GM12878 (cell line): ENCODE measurements around the gene FICD. TPM values are rescaled to one million over a fixed set of nuclear protein-coding genes. Genes with fewer than 3 reads are reported as not detected.

Source experiments
- ATAC-seq: fragments of 200-7000 bp; cut with Tn5 transposase; 3 replicates; pipeline ENCODE4 v1.9.1; 2020; ENCODE audit warnings: mild to moderate bottlenecking, moderate library complexity
- BruUV-seq: library from RNA; stranded (reverse); fragments of 400-500 nt; replicated peaks from 2 replicates; lab custom pipeline; 2021; lab: Mats Ljungman, UMichigan
- CTCF ChIA-PET: fragments of 300-600 bp; sonication (Branson Sonifier 250); formaldehyde crosslinking; extraction: SDS; loops from one replicate; lab custom pipeline; 2021; ENCODE audit warnings: inconsistent platforms; lab: Yijun Ruan, JAX
- POLR2A ChIA-PET: fragments of 350-600 bp; formaldehyde crosslinking; extraction: SDS; loops from one replicate; lab custom pipeline; 2021; ENCODE audit warnings: inconsistent platforms; lab: Charles Lee
- RAD21 ChIA-PET: fragments of 300-600 bp; sonication (Branson Sonifier 250); formaldehyde crosslinking; loops from one replicate; lab custom pipeline; 2023; ENCODE audit warnings: antibody characterized with exemption; ENCODE audit not compliant: unreplicated experiment; lab: Charles Lee
- SMC1A ChIA-PET: fragments of 300-600 bp; sonication (Branson Sonifier 250); formaldehyde crosslinking; loops from one replicate; lab custom pipeline; 2023; ENCODE audit not compliant: unreplicated experiment, uncharacterized antibody; lab: Charles Lee
- DNase-seq: peaks from one replicate; pipeline ENCODE4 v3.0.0-alpha.2; 2011; ENCODE audit warnings: low read depth, low spot score
- FAIRE-seq: peaks from 3 replicates; lab custom pipeline; 2011; peaks lifted over from hg19 to GRCh38; lab: Jason Lieb, UNC
- H2AFZ ChIP-seq: 2 replicates; pipeline ENCODE4 v1.6.0; 2011; ENCODE audit warnings: low read depth, low read length, control low read depth; ENCODE audit not compliant: control insufficient read depth
- H3K27ac ChIP-seq: 2 replicates; pipeline ENCODE4 v1.5.1; 2011; ENCODE audit warnings: control low read depth; ENCODE audit not compliant: control insufficient read depth, insufficient read depth
- H3K27me3 ChIP-seq, 2 experiments: replicated peaks in 1 of 2; 2 replicates each; pipeline versions ENCODE4 v1.6.0 to v1.6.1; 2011; ENCODE audit warnings: low read length in 1 of 2; ENCODE audit not compliant: control insufficient read depth in 2 of 2, insufficient read depth in 2 of 2
- H3K36me3 ChIP-seq, 2 experiments: 2 replicates each; pipeline ENCODE4 v1.5.1; 2011; ENCODE audit warnings: low read length in 1 of 2; ENCODE audit not compliant: control insufficient read depth in 2 of 2, insufficient read depth in 2 of 2
- H3K4me1 ChIP-seq: 2 replicates; pipeline ENCODE4 v1.6.1; 2011; ENCODE audit warnings: mild to moderate bottlenecking, low read length, moderate library complexity, mixed read lengths; ENCODE audit not compliant: control insufficient read depth, insufficient read depth
- H3K4me2 ChIP-seq: 2 replicates; pipeline ENCODE4 v1.6.0; 2011; ENCODE audit warnings: control low read depth; ENCODE audit not compliant: control insufficient read depth, insufficient read depth
- H3K4me3 ChIP-seq: fragments of 200-600 bp; sonication (generic); 2 replicates; pipeline ENCODE4 v1.5.1; 2016
- H3K79me2 ChIP-seq: 2 replicates; pipeline ENCODE4 v1.6.0; 2011; ENCODE audit warnings: low read length; ENCODE audit not compliant: control insufficient read depth, insufficient read depth
- H3K9ac ChIP-seq: 2 replicates; pipeline ENCODE4 v1.8.0; 2011; ENCODE audit warnings: low read length, control low read depth, mixed read lengths; ENCODE audit not compliant: control insufficient read depth, insufficient read depth
- H3K9me3 ChIP-seq: replicated peaks from 3 replicates; pipeline ENCODE4 v1.5.1; 2011; ENCODE audit warnings: mild to moderate bottlenecking, low read length; ENCODE audit not compliant: control insufficient read depth, insufficient read depth
- H4K20me1 ChIP-seq: 2 replicates; pipeline ENCODE4 v1.6.0; 2011; ENCODE audit not compliant: control insufficient read depth, insufficient read depth
- BACH1 ChIP-seq: fragments of 450-650 bp; IDR thresholded peaks from 2 replicates; pipeline ENCODE4 v1.6.1; 2017; ENCODE audit warnings: mild to moderate bottlenecking, borderline replicate concordance
- CBFB ChIP-seq: IDR thresholded peaks from 2 replicates; pipeline ENCODE4 v1.6.1; 2016; ENCODE audit warnings: antibody characterized with exemption, low read depth
- CEBPB ChIP-seq, 2 experiments: fragments of 150-350 bp in 1 of 2; IDR thresholded peaks; 2 replicates each; pipeline ENCODE4 v1.6.1; 2012 to 2014; ENCODE audit warnings: low read depth in 2 of 2, low read length in 2 of 2, borderline replicate concordance in 1 of 2, inconsistent platforms in 1 of 2
- CHD1 ChIP-seq: IDR thresholded peaks from 2 replicates; pipeline ENCODE4 v1.6.1; 2012; ENCODE audit warnings: low read depth, low read length, improper control_type of control experiment
- CHD2 ChIP-seq: IDR thresholded peaks from 2 replicates; pipeline ENCODE4 v1.6.1; 2011; ENCODE audit warnings: low read depth, low read length, improper control_type of control experiment, borderline replicate concordance
- KDM1A ChIP-seq: fragments of 200-600 bp; sonication (generic); IDR thresholded peaks from 2 replicates; pipeline ENCODE4 v1.6.1; 2016; ENCODE audit warnings: borderline replicate concordance
- LARP7 ChIP-seq: fragments of 450-650 bp; IDR thresholded peaks from 2 replicates; pipeline ENCODE4 v1.6.1; 2017; ENCODE audit warnings: mild to moderate bottlenecking
- MYC ChIP-seq: IDR thresholded peaks from 2 replicates; pipeline ENCODE4 v1.6.1; 2011; ENCODE audit warnings: mild to moderate bottlenecking, low read length, moderate library complexity, inconsistent platforms; ENCODE audit not compliant: insufficient read depth, insufficient replicate concordance, insufficient read length, severe bottlenecking
- NFIC ChIP-seq: IDR thresholded peaks from 2 replicates; pipeline ENCODE4 v1.6.1; 2012; ENCODE audit warnings: low read depth, mild to moderate bottlenecking, inconsistent platforms, low read length, moderate library complexity
- NFYB ChIP-seq: IDR thresholded peaks from 2 replicates; pipeline ENCODE4 v1.6.1; 2011; ENCODE audit warnings: low read depth, mild to moderate bottlenecking, low read length, improper control_type of control experiment, moderate library complexity; ENCODE audit not compliant: insufficient read depth
- NR2C2 ChIP-seq: IDR thresholded peaks from 2 replicates; pipeline ENCODE4 v1.6.1; 2011; ENCODE audit warnings: borderline replicate concordance, low read depth; ENCODE audit not compliant: control insufficient read depth, insufficient read length
- RAD21 ChIP-seq: IDR thresholded peaks from 2 replicates; pipeline ENCODE4 v1.6.1; 2011; ENCODE audit warnings: mild to moderate bottlenecking, low read depth, low read length, moderate library complexity; ENCODE audit not compliant: insufficient read depth
- SMC3 ChIP-seq: IDR thresholded peaks from 2 replicates; pipeline ENCODE4 v1.6.1; 2011; ENCODE audit warnings: low read length, improper control_type of control experiment, borderline replicate concordance
- SUZ12 ChIP-seq: fragments of 200-600 bp; sonication (generic); IDR thresholded peaks from one replicate; pipeline ENCODE4 v1.6.1; 2018; ENCODE audit warnings: antibody characterized with exemption, mild to moderate bottlenecking; ENCODE audit not compliant: unreplicated experiment
- USF1 ChIP-seq: IDR thresholded peaks from 2 replicates; pipeline ENCODE4 v1.6.1; 2011; ENCODE audit warnings: borderline replicate concordance, low read depth, mild to moderate bottlenecking, moderate library complexity, mixed read lengths, low read length; ENCODE audit not compliant: insufficient read depth; ENCODE audit errors: extremely low read length
- ZNF274 ChIP-seq: IDR thresholded peaks from one replicate; pipeline ENCODE4 v1.8.0; 2011; ENCODE audit not compliant: insufficient read length, insufficient read depth
- WGBS: methylation state at CpG from one replicate; pipeline ENCODE4 v1.1.6; 2016; ENCODE audit warnings: low lambda C conversion rate; ENCODE audit not compliant: insufficient replicate concordance, insufficient coverage; ENCODE audit errors: missing lambda C conversion rate; 5-methylcytosine and 5-hydroxymethylcytosine counted together
- in situ Hi-C: fragments of 300-500 bp; cut with MboI; formaldehyde crosslinking; loops from 9 replicates; pipeline ENCODE4 v1.14.3; 2018; ENCODE audit warnings: mixed read lengths
- intact Hi-C: fragments of 100-400 bp; cut with micrococcal nuclease; formaldehyde crosslinking; loops from one replicate; pipeline ENCODE4 v1.14.2; 2022; ENCODE audit not compliant: unreplicated experiment
- polyA plus RNA-seq, 11 experiments: library from polyadenylated mRNA; depleted of rRNA in 4 of 11; unstranded in 6 of 11; stranded (reverse) in 5 of 11; fragments of >200 nt; fragmentation: Nextera tagmentation in 4 of 11; fragmentation: Illumina TruSeq in 1 of 11; extraction: Ambion mirVana in 4 of 11; extraction: Trizol in 1 of 11; gene quantifications; 1 replicate in 1 of 11; 2 replicates in 10 of 11; pipeline versions ENCODE4 v1.2.1 to v1.2.3, GENCODE V29; 2011 to 2016; ENCODE audit warnings: inconsistent platforms in 2 of 11, missing spikeins in 2 of 11, low read depth in 1 of 11
- total RNA-seq, 4 experiments: library from RNA; depleted of rRNA in 3 of 4; stranded (reverse); fragments of >200 nt in 3 of 4; fragmentation: Illumina TruSeq in 1 of 4; extraction: Trizol in 1 of 4; gene quantifications; 2 replicates each; pipeline versions ENCODE4 v1.2.1 to v1.2.3, GENCODE V29; 2013 to 2021
- TF ChIP-seq, protein P1 (sequence below): fragments of 150-350 bp; IDR thresholded peaks from 2 replicates; pipeline ENCODE4 v1.6.1; 2016; ENCODE audit warnings: low read depth, low read length

Gene FICD
- total and polyA plus RNA-seq, 10 of the 15 experiments (the other 5 are each of a cell fraction or from before 2014, with no cell fraction given): 1.1 to 9.4 (median 4.3) TPM

DNA sequence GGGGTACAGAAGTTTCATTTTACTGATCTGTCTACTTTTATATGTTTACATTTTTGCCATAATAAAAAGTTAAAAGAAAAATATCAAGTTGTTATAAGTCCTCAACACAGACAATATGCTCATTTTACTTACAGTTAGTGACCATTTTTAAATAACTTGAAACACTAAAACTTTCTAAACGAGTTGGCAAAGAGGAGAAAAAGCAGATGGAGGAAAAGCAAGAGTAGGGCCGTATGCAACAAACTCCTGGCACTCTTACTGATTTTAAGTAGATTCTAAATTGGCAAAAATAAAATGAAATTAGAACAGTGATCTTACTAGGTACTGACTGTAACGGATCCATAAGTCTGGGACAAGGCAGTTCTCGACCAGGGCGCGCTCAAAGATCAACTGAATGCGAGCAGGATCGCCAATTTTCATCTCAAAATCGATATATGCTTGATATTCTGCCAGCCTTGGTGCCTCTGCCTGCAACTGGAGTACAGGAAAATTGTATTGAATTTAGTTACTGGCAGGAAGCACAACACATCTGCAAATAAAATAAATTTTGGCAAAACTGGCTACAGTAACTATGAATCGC, 23.6 kb downstream of the FICD start:
- POLR2A ChIA-PET: no interaction called here
- in situ Hi-C loops: no loop called here
- TF ChIP-seq CHD1: no peak
- TF ChIP-seq SUZ12: no peak
- TF ChIP-seq CBFB: no peak
- no peak for TF ChIP-seq LARP7
- no peak for TF ChIP-seq KDM1A
- TF ChIP-seq CEBPB (IDR thresholded peaks at IDR 0.05; ENCODE audit: borderline replicate concordance in 1 of 2, low read depth in 2 of 2, low read length in 2 of 2): no peak
- no peak for TF ChIP-seq RAD21
- TF ChIP-seq NFIC: no peak
- TF ChIP-seq, protein P1, sequence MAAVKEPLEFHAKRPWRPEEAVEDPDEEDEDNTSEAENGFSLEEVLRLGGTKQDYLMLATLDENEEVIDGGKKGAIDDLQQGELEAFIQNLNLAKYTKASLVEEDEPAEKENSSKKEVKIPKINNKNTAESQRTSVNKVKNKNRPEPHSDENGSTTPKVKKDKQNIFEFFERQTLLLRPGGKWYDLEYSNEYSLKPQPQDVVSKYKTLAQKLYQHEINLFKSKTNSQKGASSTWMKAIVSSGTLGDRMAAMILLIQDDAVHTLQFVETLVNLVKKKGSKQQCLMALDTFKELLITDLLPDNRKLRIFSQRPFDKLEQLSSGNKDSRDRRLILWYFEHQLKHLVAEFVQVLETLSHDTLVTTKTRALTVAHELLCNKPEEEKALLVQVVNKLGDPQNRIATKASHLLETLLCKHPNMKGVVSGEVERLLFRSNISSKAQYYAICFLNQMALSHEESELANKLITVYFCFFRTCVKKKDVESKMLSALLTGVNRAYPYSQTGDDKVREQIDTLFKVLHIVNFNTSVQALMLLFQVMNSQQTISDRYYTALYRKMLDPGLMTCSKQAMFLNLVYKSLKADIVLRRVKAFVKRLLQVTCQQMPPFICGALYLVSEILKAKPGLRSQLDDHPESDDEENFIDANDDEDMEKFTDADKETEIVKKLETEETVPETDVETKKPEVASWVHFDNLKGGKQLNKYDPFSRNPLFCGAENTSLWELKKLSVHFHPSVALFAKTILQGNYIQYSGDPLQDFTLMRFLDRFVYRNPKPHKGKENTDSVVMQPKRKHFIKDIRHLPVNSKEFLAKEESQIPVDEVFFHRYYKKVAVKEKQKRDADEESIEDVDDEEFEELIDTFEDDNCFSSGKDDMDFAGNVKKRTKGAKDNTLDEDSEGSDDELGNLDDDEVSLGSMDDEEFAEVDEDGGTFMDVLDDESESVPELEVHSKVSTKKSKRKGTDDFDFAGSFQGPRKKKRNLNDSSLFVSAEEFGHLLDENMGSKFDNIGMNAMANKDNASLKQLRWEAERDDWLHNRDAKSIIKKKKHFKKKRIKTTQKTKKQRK: no peak
- TF ChIP-seq SMC3: no peak
- no peak for TF ChIP-seq NR2C2
- TF ChIP-seq USF1: no peak
- TF ChIP-seq MYC: no peak
- no peak for TF ChIP-seq ZNF274
- no peak for TF ChIP-seq BACH1
- no peak for TF ChIP-seq CHD2
- TF ChIP-seq NFYB: no peak

More for the DNA sequence above, 23.6 kb downstream of the FICD start:
- Histone ChIP-seq H3K27me3 (no peaks in the 10 kb centered on the region), H3K27ac (no peak overlapping the region), H3K4me1 (peaks cover 19% of the 10 kb centered on the region), H2AFZ (no peak overlapping the region), H3K4me3 (no peak overlapping the region), H3K36me3 (peaks cover 9 to 66% of the 10 kb centered on the region in 2 experiments), H3K9ac (no peak overlapping the region), H3K79me2 (peaks cover 45% of the 10 kb centered on the region), H4K20me1 (no peaks in the 10 kb centered on the region), H3K4me2 (no peak overlapping the region), H3K9me3 (no peaks in the 10 kb centered on the region)
- no TSS peak for BruUV-seq
- no peak for DNase-seq
- SMC1A ChIA-PET: no interaction called here
- intact Hi-C loops: no loop called here
- RAD21 ChIA-PET: no interaction called here
- 92% methylated on average over 10 of the region's 10 CpGs for WGBS
- no peak for ATAC-seq
- CTCF ChIA-PET: interaction anchor here (1.5 kb wide), 1 partner anchor 16 kb away, joined by 3 read pairs; no protein-coding TSS in a partner anchor
- FAIRE-seq: no peak
